ENCODE data around the gene KCND1. TPM values are rescaled to one million over a fixed set of nuclear protein-coding genes. Genes with fewer than 3 reads are reported as not detected.

KCND1 gene
- total and polyA plus RNA-seq, 2 of the 4 experiments (the other 2 are of a cell fraction) = 0.36 to 1.8 TPM

DNA sequence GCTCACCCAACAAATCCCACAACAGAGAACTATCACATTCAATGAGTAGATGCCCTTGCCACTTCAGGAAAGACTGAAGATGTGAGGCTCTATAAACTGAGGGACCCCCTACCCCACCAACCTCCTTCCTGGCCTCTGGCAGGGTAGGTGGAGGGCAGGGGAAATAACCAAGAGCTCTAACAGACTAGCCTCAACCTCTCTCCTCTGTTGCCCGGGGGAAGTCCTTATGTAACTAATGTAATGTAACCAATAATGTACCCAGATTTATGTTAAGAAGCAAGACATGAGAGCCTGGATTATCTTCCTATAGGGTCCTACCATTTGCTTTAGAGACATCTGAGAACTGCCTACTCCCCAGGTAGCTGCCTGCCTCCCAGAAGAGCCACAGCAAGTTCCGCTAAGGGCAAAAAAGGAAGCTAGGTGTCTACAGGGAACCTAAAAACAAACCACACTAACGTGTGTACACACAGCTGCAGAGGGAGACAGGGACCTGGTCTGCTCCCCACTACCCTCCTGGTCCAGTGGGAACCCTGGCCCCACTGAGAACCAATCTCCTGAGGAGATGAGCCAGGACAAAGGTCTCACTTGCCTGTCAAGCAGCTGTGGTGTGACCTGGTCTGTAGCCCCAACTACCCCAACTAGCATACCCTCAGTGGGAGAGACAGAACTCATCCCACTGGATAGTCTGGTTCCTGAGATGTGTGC lies 32.0 kb downstream of the KCND1 start:
- peaks cover 4% of the 10 kb centered on the region; the same call in 1 of the 2 replicates for H3K9me1 ChIP-seq (ENCODE audit: insufficient read depth, low read length)
- H2BK5ac ChIP-seq (ENCODE audit: low read depth, low read length, poor library complexity, severe bottlenecking) = no peak overlapping the region
- H2AK9ac ChIP-seq (replicated peaks; ENCODE audit: low read depth, low read length, poor library complexity) = no peak overlapping the region
- TF ChIP-seq MAFK (IDR thresholded peaks at IDR 0.05; ENCODE audit: low read depth, low read length) (no peak), RAD21 (IDR thresholded peaks at IDR 0.05; ENCODE audit: low read length) (no peak), MAZ (IDR thresholded peaks at IDR 0.05; ENCODE audit: borderline replicate concordance, low read depth, low read length) (no peak), BHLHE40 (IDR thresholded peaks at IDR 0.05; ENCODE audit: low read depth, low read length) (no peak), NFE2L2 (IDR thresholded peaks at IDR 0.05; ENCODE audit: low read depth, low read length) (no peak), RCOR1 (IDR thresholded peaks at IDR 0.05; ENCODE audit: insufficient replicate concordance, low read length) (no peak), CHD1 (IDR thresholded peaks at IDR 0.05; ENCODE audit: low read depth, low read length) (no peak), RFX5 (IDR thresholded peaks at IDR 0.05; ENCODE audit: low read depth, low read length) (no peak), SMC3 (IDR thresholded peaks at IDR 0.05; ENCODE audit: low read depth, low read length) (no peak), CEBPB (IDR thresholded peaks at IDR 0.05; ENCODE audit: low read depth, low read length) (no peak), POLR2A (IDR thresholded peaks at IDR 0.05; ENCODE audit: low read depth, low read length) (no peak), MXI1 (IDR thresholded peaks at IDR 0.05; ENCODE audit: borderline replicate concordance, low read depth, low read length) (no peak), FOS (IDR thresholded peaks at IDR 0.05; ENCODE audit: low read depth, low read length) (no peak)
- TF ChIP-seq, protein P1, sequence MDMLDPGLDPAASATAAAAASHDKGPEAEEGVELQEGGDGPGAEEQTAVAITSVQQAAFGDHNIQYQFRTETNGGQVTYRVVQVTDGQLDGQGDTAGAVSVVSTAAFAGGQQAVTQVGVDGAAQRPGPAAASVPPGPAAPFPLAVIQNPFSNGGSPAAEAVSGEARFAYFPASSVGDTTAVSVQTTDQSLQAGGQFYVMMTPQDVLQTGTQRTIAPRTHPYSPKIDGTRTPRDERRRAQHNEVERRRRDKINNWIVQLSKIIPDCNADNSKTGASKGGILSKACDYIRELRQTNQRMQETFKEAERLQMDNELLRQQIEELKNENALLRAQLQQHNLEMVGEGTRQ (IDR thresholded peaks at IDR 0.05; ENCODE audit: low read depth, low read length) = no peak
- TF ChIP-seq, protein P2, sequence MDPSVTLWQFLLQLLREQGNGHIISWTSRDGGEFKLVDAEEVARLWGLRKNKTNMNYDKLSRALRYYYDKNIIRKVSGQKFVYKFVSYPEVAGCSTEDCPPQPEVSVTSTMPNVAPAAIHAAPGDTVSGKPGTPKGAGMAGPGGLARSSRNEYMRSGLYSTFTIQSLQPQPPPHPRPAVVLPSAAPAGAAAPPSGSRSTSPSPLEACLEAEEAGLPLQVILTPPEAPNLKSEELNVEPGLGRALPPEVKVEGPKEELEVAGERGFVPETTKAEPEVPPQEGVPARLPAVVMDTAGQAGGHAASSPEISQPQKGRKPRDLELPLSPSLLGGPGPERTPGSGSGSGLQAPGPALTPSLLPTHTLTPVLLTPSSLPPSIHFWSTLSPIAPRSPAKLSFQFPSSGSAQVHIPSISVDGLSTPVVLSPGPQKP (IDR thresholded peaks at IDR 0.05; ENCODE audit: borderline replicate concordance, low read depth, low read length) = no peak
- TF ChIP-seq, protein P3, sequence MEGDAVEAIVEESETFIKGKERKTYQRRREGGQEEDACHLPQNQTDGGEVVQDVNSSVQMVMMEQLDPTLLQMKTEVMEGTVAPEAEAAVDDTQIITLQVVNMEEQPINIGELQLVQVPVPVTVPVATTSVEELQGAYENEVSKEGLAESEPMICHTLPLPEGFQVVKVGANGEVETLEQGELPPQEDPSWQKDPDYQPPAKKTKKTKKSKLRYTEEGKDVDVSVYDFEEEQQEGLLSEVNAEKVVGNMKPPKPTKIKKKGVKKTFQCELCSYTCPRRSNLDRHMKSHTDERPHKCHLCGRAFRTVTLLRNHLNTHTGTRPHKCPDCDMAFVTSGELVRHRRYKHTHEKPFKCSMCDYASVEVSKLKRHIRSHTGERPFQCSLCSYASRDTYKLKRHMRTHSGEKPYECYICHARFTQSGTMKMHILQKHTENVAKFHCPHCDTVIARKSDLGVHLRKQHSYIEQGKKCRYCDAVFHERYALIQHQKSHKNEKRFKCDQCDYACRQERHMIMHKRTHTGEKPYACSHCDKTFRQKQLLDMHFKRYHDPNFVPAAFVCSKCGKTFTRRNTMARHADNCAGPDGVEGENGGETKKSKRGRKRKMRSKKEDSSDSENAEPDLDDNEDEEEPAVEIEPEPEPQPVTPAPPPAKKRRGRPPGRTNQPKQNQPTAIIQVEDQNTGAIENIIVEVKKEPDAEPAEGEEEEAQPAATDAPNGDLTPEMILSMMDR (conservative IDR thresholded peaks at IDR 0.05; ENCODE audit: low read depth, low read length) = no peak
- H3K27me3 ChIP-seq (ENCODE audit: control insufficient read depth, insufficient read depth, low read length) = no peaks in the 10 kb centered on the region
- no peak overlapping the region for H3K4me3 ChIP-seq (ENCODE audit: insufficient read depth, low read depth, low read length)
- no TSS peak for BruUV-seq (replicated peaks)
- CTCF ChIA-PET = no interaction called here
- no peaks in the 10 kb centered on the region; the same call in 1 of the 2 replicates for H3K4me1 ChIP-seq (ENCODE audit: control insufficient read depth, insufficient read depth, low read length)
- peak overlapping the region; percentile 24; the same call in 1 of the 2 replicates for H3K23ac ChIP-seq (ENCODE audit: low read depth, low read length)
- H2BK15ac ChIP-seq (ENCODE audit: low read depth, low read length) = no peak overlapping the region
- H2BK20ac ChIP-seq (ENCODE audit: low read depth, low read length) = no peak overlapping the region
- H3K79me1 ChIP-seq (ENCODE audit: low read depth in 1 of 2, low read length in 2 of 2) = peaks cover 0 to 51% of the 10 kb centered on the region in 2 experiments; a peak in 3 of 4 replicates
- no peak overlapping the region for H3K18ac ChIP-seq (ENCODE audit: low read depth, low read length)
- intact Hi-C loops (cut with micrococcal nuclease) (loop anchor here (10.0 kb wide), 1 partner anchor 295 kb away; no protein-coding TSS in a partner anchor), dilution Hi-C loops (cut with HindIII; ENCODE audit: low sequenced_read_pairs, unreplicated experiment) (no loop called here), in situ Hi-C loops (cut with MboI; ENCODE audit: low sequenced_read_pairs) (no loop called here)
- DNase-seq = no peak
- H3K9me3 ChIP-seq (ENCODE audit: control insufficient read depth, insufficient read depth, low read length) = no peaks in the 10 kb centered on the region
- no peak overlapping the region for H3K14ac ChIP-seq (replicated peaks; ENCODE audit: low read depth, low read length)
- no peak overlapping the region for H2AK5ac ChIP-seq (ENCODE audit: low read depth, low read length)
- no peak for ATAC-seq (ENCODE audit: low read depth)
- peaks cover 50% of the 10 kb centered on the region for H4K20me1 ChIP-seq (ENCODE audit: insufficient read depth, low read length)
- no peak overlapping the region for H3K4ac ChIP-seq (ENCODE audit: low read depth, low read length)
- WGBS, 2 experiments (ENCODE audit: extremely low coverage in 2 of 2, insufficient read length in 1 of 2) = 80% methylated on average over 1 of the region's 3 CpGs; no CpG with 5 or more reads in 1 of the 2 experiments
- H2BK120ac ChIP-seq (ENCODE audit: low read depth, low read length) = no peak overlapping the region
- H3K27ac ChIP-seq (ENCODE audit: insufficient read depth, low read length) = no peak overlapping the region
- H3K36me3 ChIP-seq (ENCODE audit: control insufficient read depth, insufficient read depth, low read length) = peaks cover 30% of the 10 kb centered on the region
- no peak overlapping the region for H4K5ac ChIP-seq (ENCODE audit: low read depth, low read length)
- H2AFZ ChIP-seq (replicated peaks; ENCODE audit: low read length, poor library complexity) = no peak overlapping the region
- no peak overlapping the region for H3K56ac ChIP-seq (ENCODE audit: extremely low read depth, insufficient read depth, low read length)
- no peak overlapping the region for H3K4me2 ChIP-seq (ENCODE audit: low read depth, low read length)
- H3K9ac ChIP-seq (ENCODE audit: low read depth, low read length) = no peak overlapping the region
- POLR2A ChIA-PET (ENCODE audit: unreplicated experiment) = no interaction called here
- no peak overlapping the region for H4K8ac ChIP-seq (ENCODE audit: low read depth in 2 of 2, low read length in 2 of 2)
- H4K91ac ChIP-seq (ENCODE audit: insufficient read depth, low read depth, low read length) = no peak overlapping the region

All from IMR-90 (cell line).